HG02763 (cell line): ENCODE results near the gene MDM4.

ENCODE experiments used
- ATAC-seq: cut with Tn5 transposase; IDR thresholded peaks from one replicate; pipeline ENCODE4 v1.9.1; 2021; ENCODE audit warnings: mild to moderate bottlenecking, moderate library complexity; ENCODE audit not compliant: unreplicated experiment

The MDM4 gene

DNA sequence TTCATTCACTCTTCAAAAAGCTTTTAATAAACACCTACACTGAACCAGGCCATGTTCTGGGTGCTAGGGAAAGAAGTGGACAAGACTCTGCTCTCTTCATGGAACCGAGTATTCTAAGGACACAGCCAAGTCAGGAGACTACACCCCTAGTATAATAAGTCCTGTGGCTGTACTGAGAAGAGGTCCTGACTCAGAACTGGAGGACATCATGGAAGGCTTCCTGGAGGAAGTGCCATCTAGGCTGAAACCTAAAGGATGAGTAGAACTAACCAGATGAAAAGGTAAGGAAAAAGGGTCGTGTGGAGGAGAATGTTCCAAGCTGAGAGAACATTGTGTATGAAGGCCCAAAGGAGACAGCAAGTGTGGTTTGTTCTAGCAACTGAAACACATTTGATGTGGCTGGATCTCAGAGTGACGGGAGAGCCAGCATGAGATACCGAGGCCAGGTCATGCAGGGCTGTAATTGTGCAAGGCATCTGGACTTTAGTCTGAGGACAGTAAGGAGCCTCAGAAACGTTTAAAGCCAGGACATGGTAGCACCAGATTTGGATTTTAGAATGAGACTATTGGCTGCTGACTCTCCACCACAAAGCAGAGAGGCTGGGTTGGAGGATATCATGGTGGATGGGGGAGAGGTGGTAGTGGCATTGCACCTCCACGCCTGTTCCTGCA is 86.8 kb downstream of the MDM4 start:
- ATAC-seq = no peak

DNA sequence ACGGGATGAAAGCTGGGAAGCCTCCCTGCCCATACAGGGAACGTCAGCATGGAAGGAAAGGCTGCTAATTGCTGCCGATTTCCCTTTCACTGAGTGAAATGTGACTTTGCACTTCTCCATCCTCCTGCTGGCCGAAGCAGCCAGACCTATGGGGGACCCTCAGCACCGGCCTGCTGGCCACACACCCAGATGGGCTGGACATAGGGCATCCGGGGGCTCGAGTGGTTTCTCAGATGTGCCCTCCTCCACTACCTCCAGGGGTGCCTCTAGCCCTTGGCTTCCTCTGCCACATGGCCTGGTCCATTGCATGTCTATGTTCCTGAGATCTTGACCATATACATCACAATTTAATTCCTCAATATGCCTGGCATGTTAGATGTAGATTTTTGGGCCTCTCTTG is 89.6 kb downstream of the MDM4 start:
- ATAC-seq = no peak
